Measurements from ENCODE around the gene RAD18.

Gene RAD18

DNA sequence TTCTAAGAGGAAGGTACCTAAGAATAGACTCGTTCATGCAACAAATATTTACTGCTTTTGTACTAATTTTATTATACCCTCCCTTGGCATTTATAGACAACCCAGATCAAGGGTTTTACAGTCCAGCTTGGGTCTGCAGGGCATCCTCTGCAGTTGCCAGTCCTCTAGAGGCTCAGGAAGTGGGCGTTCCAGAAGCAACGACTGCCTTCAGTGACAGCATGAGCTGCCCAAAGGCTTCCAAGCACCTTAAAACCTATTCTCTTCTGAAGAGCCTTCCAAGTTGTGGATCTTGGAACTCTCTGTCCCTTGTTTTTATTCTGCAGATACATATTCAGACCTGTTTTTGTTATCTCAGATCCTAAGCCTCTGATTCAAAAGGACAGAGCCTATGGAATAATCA lies 95.6 kb downstream of the RAD18 start:
- DNase-seq (ENCODE audit: low read depth in 2 of 2, low spot score in 1 of 2), result no peak

DNA sequence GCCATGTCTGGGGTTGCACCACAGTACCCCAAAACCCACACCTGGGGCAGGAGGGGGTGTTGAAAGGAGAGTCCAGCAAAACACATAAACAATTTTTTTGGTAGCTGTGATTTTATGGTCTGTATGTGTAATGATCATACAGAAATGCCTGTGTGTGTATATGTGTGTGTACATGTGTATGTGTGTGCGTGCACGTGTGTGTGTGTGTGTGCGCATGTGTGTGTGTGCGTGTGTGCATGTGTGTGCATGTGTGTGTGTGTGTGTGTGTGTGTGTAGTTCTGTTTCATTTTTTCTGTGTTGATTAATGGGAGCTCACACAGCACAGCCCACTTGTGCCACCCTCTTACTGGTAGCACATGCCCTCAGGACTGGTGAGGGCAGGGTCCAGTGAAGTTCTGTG lies 97.6 kb downstream of the RAD18 start:
- DNase-seq (ENCODE audit: low read depth in 2 of 2, low spot score in 1 of 2), result no peak

DNA sequence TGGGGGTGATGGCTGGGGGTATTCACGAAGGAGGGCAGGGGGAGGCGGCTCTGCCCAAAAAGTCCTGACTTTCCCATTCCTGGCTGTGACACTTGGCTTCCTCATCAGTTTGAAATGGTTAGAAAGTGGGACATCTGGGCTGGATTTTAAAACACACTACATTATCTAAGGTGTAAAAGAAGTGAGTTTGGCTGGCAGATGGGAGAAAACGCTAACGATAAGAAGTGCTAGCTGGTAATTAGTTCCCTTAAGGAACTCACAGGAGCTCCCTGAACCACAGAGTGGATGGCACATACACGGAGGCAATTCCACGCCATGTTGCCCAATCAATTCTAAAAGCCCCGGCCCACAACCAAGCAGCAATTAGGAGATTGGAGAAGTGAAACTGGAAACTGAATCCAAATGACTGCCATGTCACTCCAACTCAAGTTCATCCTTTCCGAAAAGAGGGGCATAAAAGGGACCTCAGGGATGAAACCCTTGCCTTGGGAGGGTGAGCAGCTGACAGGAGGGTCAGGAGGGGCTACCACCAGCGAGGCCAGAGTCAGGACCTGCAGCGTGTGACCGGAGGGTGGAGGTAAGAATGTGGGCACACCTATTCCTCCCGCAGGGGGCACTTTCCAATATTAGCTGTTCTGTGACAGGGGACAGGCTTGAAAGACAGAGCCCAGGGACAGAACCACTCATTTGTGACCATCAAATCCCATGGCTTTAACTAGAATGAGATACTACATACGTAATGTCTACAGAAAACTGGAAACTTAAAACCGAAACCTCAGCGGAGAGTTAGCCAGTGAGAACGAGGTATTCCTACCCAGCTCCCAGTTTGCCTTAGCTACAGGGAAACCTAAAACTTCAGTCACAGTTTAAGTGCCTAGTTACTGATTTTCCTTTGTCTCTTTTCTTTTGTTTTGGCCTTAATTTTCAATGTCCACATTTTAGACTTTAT lies 98.6 kb downstream of the RAD18 start:
- no peak for DNase-seq (ENCODE audit: low read depth in 2 of 2, low spot score in 1 of 2)

DNA sequence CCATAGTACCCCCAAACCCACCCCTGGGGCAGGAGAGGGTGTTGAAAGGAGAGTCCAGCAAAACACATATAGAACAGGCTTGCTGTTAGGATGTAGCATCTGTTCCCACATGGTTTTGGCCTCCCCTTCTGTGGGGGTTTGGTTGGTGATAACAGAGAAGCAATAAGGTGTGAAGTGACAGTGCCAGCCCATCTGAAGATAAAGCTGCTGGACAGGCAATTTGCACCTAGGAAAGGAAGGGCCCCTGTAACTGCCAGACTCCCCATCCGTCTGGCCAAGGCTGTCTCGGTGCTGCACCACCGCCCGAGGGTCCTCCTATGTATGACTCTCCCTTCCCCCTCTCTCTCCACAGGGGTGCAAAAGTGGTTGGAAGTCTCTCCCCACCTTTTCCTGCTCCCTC lies 99.4 kb downstream of the RAD18 start:
- DNase-seq (ENCODE audit: low read depth in 2 of 2, low spot score in 1 of 2), result no peak

DNA sequence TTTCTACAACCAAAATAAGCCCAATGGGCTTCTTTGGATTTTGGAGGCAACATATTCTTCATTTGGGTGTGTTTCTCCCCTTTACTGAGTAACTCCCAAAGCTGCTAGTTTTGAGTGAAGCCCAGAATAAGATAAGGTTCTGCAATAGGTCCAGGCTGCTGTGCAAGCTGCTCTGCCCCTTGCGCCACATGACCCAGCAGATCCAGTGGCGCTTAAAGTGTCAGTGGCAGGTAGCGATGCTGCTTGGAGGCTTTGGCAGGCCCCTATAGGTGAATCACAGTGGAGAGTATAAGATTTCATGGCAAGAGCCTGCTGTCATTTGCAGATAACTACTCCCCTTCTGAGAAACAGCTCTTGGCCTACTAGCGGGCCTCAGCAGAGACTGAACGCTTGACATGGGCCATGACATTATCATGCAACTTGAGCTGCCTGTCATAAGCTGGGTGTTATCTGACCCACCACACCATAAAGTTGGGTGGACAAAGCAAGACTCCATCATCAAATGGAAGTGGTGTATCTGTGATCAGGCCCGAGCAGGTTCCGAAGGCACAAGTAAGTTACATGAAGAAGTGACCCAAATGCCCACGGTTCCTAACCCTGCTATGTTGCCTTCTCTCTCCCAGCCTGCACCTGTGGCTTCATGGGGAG lies 105.4 kb downstream of the RAD18 start:
- no peak for DNase-seq (ENCODE audit: low read depth in 2 of 2, low spot score in 1 of 2)

DNA sequence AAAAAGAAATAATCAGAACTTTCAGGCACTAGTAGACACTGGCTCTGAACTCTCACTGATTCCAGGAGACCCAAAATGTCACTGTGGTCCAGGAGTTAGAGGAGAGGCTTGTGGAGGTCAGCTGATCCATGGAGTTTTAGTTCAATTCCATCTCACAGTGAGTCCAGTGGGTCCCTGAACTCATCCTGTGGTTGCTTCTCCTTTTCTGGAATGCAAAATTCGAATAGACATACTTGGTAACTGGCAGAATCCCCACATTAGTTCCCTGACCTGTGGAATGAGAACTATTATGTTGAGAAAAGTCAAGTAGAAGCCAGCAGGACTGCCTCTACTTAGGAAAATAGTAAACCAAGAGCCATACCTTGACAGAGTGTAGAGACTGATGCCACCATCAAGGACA lies 106.6 kb downstream of the RAD18 start:
- no peak for DNase-seq (ENCODE audit: low read depth in 2 of 2, low spot score in 1 of 2)

DNA sequence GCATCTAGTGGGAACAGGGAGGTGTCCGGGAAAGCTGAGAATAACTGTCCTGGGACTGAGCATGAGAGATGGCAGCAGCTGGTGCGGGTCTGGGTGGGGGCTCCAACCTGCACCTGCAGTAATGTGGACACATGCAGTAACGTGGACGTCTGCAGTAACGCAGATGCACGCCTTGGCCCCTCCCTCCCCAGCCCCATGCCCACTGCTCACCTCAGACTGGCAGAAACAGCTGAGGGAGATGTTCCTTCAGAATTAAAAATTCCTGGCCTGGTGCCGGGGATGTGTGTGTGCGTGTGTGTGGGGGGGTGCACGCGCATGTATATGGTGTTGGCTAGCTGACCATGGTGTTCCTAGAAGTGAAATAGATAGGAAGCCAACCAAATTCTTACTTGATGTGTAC lies 107.2 kb downstream of the RAD18 start:
- DNase-seq (ENCODE audit: low read depth in 2 of 2, low spot score in 1 of 2), result no peak

DNA sequence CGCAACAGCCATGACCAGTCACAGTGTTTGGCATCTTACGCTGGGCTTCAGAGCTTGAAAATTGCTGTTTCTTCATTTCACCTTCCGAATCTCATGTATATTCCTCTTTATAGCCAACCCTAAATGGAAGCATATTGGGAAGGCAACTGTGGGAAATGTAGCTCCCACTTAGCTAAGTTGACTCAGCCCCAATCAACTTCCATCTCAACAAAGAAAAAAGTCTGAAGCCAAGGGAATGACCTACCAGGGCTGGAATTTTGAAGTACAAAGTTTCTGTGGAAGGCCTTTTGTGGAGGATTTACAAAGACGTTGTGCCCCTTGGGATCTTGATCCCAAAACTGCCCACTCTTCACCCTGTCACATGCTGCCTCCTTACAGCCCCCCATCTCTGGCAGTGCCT lies 108.6 kb downstream of the RAD18 start:
- DNase-seq (ENCODE audit: low read depth in 2 of 2, low spot score in 1 of 2), result no peak

DNA sequence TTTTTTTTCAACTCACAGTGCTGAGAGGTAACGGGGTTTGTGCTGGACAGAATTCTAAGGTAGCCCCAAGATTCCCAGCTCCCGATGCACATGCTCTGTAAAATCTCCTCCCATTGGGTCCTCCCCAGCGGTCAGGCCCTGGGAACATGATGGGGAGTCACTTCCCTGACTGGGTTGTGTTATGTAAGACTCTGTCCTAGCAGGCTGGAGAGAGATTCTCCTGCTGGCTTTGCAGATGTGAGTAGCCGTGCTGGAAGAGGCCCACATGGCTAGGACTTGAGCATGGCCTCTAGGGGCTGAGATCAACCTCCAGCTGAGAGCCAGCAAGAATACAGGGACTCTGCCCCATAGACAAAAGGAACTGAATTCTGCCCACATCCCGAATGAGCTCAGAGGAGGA lies 110.2 kb downstream of the RAD18 start:
- no peak for DNase-seq (ENCODE audit: low read depth in 2 of 2, low spot score in 1 of 2)

DNA sequence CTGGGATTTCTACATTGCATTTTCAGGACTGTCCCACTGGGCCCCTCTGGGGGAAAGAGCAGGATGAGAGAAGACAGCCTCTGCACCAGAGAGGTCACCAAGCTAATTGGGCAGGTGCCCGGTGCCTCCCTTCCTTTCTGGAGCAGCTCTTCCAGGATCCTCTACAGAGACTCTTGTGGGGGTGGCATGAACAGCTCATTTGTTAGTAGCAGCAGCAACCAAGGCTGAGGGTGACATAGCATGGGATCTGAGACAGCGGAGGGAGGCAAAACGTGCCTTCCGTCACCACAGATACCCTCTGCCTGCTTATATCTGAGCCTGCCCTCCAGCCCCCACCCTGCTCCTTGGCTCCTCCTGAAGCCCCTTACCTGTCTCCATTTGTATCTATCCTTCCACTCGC lies 110.8 kb downstream of the RAD18 start:
- no peak for DNase-seq (ENCODE audit: low read depth in 2 of 2, low spot score in 1 of 2)

DNA sequence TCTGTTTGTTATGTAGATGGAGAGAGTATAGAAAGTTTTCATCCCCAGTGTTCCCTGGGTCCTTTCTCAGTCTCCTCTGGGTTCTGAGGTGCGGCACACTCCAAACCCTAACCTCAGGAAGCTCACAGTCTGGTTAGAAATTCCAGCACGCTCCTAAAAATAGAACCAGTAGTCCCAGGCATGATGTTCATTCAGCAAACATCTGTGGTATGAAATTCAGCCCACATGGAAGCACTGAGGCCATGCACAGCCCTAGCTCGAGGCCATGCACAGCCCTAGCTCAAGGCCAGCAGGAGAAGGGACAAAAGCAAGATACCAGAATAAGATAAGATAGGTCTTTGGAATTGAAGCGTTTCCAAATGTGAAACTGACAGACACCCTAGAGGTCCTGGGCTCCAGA lies 111.6 kb downstream of the RAD18 start:
- no peak for DNase-seq (ENCODE audit: low read depth in 2 of 2, low spot score in 1 of 2)

DNA sequence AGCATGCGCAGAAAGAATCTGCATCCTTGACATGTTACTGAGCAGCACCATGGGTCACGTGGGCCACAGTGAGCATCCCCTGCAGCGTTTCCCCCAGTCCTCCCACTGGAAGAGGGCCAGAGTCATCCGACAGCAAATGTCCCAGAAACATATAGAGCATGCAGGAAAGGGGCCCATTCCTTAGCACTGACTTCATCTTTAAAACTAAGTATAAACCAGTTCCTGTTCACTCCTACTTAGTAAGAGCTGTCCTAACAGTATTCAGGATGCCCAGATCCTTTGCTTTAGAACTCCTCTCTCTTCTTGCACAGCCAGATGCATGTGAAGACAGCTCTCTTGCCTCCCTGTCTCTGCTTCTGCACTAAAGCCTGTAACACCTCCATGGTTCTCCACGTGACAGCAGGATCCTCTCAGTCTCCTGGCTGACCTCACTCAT lies 114.6 kb downstream of the RAD18 start:
- DNase-seq (ENCODE audit: low read depth in 2 of 2, low spot score in 1 of 2), result no peak

DNA sequence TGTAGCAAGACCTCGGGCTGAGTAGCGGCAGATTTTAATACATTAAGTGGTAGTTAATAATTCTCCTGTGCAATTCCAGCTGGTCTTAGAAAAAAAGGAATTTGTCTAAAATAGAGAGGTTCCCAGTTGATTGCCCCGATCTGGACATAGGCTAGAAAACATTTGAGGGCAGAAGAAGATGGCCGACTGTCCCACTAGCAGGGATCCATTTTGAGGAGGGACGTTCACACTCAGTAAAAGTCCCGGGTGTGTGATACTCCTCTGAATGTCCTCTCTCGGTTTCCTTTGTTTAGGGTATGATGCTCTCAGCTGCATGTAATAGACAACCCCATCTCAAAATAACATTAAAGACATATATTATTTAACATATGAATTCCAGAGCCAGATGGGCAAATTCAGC lies 116.0 kb downstream of the RAD18 start:
- DNase-seq (ENCODE audit: low read depth in 2 of 2, low spot score in 1 of 2), result no peak

DNA sequence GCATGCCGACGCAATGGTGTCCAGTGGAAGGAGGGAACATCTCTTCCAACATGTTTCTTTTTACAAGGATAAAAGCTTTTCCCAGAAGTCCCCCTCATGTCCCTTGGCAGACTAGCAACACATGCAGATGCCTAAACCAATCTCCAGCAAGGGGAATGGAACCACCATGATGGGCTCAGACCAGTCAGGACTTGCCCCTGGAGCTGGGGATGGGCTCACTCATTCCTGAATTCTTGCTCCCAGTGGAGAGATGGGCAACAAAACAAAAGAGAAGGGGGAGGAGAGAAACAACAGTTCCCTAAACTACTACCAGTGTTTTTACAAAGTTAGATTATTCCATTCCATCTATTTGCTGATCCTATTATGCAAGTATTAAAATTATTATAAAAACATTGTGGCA lies 117.1 kb downstream of the RAD18 start:
- DNase-seq (ENCODE audit: low read depth in 2 of 2, low spot score in 1 of 2), result no peak

DNA sequence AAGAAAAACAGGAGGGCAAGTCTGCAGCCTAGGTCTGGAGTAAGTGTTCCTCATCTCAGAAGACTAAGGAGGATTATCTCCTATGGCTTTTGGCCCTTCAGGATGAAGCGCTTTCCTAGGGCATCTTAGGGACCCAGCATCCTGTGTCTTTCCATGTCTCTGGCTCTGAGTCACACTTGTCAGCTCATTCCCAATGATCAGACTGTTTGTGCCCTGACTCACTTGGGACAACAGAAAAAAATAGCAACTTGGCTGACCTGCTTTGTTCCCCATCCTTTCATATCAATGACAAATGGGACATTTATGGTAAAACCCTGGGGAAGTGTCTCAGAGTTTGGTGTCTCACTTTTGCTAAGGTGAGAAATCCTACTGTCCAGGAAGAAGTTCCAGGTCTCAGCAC lies 117.6 kb downstream of the RAD18 start:
- DNase-seq (ENCODE audit: low read depth in 2 of 2, low spot score in 1 of 2), result no peak

DNA sequence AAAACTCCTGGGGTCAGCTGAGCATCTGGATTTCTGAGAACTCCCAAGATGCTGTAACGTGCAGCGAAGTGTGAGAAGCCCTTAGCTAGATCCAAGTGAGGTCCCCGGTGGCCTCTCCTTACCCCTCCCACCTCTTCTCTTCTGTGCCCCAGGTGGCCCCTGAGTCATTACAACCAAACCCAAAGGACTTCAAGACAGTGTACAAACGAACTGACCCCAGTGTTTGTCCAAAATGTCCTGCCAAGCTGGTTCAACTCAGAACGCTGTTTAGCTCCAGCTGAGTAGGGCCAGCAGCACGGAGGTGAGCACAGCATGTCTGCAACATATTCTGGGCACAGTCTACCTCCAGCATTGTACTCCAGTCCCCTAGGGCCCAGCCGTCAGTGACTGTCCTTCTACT lies 119.9 kb downstream of the RAD18 start:
- no peak for DNase-seq (ENCODE audit: low read depth in 2 of 2, low spot score in 1 of 2)

DNA sequence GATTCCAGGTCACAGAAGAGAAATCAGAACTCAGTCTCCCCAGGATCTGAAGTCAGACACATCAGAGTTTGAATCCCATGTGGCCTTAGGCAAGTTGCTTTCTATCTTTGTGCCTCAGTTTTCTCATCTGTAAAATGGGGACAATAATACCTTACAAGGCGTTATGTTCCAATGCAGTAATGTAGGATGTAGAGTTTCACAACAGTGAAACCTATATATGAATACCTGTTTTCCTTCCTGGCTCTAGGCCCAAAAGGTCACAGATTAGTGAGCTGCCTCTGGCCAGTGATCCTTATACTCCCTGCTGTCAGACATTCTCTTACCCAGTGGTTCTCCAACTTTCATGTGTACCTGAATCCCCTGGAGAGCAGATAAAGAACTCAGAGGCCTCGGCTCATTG lies 121.0 kb downstream of the RAD18 start:
- DNase-seq (ENCODE audit: low read depth in 2 of 2, low spot score in 1 of 2), result no peak

DNA sequence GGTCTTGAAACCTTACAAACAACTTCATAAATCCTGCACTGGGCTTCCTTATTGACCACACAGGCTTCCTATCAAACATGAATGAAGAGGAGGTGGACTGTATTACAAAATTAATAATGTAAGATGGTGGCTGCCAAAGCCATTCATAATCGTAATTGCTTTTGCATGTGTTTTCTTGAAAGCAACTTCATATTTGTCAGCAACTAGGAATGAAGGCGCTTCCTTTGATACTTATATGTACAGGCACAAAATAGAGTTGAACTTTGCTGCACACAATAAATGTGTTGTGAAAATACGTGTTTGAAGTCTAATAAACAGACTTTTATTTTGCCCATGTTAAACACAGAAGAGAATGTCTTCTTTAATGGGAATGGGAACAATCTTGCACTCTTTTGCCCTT lies 121.8 kb downstream of the RAD18 start:
- no peak for DNase-seq (ENCODE audit: low read depth in 2 of 2, low spot score in 1 of 2)

DNA sequence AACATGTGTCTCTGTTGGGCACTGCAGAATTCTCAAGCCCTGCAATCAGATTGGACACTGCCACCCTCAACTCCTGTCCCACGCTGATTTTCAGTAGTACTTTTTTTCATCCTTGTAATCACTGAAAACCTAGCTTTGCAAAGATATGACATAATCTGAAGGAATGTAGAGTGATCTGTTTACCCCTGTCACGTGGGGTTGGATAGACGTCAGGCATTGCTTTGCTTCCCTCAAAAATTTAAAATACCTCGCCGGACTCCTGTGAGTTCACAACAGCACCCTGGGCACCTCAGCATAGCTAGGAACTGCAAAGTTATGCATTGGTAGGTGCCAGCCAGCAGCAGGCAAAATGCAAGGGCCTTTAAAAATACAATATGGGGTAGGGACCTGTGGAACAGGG lies 122.7 kb downstream of the RAD18 start:
- DNase-seq (ENCODE audit: low read depth in 2 of 2, low spot score in 1 of 2), result no peak

DNA sequence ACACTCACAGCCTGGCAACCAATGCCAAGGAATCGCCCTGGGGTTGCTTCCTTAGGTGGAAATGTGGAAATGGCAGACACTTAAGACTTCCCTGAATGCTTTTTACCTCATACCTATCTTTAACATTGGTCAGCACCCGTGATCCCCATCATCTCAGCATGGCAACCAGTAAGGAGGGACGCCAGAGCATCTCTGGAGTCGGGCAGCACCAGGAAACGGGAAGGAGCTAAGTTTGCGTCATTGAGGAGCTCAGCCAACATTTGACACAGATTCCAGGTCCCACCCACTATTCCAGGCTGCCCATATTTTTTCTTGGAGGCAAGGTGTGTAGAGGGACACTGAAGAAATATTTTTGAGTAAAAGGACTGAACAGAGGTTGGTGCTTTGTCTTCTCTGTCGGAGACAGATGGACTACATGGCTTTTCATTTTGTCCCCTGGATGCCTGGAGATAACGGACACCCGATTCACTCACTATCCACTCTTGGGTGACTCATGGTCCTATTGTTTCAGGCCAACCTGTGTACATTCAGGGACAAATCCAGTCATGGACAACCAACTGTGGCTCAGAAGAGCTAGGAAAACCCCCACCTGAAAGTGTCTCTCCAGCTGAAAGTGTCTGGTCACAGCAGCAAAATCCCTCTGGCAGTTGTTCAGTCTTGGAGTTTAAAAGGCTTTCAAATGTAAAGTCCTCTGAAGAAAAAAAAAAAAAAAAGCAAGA lies 123.5 kb downstream of the RAD18 start:
- DNase-seq (ENCODE audit: low read depth in 2 of 2, low spot score in 1 of 2), result no peak

DNA sequence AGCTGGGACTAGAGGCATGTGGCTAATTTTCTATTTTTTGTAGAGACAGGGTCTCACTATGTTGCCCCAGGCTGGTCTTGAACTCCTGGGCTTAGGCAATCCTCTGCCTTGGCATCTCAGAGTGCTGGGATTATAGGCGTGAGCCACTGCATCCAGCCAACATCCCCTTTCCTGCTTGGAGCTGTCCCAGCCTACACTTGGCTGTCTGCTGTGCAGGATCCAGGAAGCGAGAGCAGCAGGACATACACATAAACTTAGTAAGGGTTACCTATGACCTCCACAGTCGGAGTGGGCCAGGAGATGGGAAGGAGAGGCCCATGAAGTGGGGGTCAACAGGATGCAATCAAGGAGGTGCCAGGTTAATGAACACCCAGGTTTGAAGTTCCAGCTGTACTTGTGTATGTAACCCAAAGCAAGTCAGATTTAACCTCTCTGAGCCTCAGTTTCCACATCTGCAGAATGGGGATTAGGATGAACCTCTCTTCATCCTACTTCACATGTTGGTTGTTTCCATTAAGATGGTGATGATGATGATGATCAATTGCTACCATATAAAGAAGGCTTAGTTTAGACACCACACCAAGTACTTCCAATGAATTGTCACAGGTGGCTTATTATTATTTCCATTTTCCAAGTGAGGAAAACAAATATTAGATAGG lies 124.4 kb downstream of the RAD18 start:
- no peak for DNase-seq (ENCODE audit: low read depth in 2 of 2, low spot score in 1 of 2)

DNA sequence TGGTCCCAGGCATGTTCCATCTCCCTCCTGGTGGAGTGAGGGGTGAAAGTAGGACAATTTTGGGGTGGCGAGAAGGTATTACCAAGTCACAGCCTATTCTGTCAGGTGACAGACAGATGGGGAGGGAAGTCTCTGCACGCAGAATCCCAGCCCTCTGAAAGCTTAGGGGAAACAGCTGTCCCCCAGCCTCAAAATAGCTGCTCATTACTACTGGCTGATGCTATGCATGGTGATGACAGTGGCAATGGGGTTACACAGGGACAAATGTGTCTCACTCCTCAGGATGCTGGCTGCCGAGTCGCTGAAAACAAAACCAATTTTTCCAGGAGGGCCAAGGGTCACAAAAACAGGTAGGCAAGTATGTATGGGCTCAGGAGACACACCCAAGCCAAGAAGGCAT lies 125.0 kb downstream of the RAD18 start:
- no peak for DNase-seq (ENCODE audit: low read depth in 2 of 2, low spot score in 1 of 2)

Measured in stimulated activated CD8-positive, alpha-beta memory T cell treated with anti-CD3 and anti-CD28 coated beads, Interleukin-4, amount 100 ng/mL, for 1 hour (primary cell).